D341Med (cell line): ENCODE results near the gene CLPTM1L.
"Not testable (repeated sequence)": the region's sequence is repeated elsewhere in the genome, so short reads cannot be mapped to it uniquely, and the experiment has no call there.

ENCODE experiments used
- DNase-seq: peaks from one replicate; pipeline ENCODE4 v3.0.0; 2012; ENCODE audit warnings: low spot score

The CLPTM1L gene

GRCh38 chr5:1339818-1340210, 5.1 kb downstream of the CLPTM1L start:
- not testable (repeated sequence) for DNase-seq

GRCh38 chr5:1339139-1339817, 5.6 kb downstream of the CLPTM1L start:
- DNase-seq, result not testable (repeated sequence)

- DNase-seq, result no peak
Observed at GRCh38 chr5:1338506-1339070, 6.3 kb downstream of the CLPTM1L start.

- DNase-seq, result no peak
Observed at GRCh38 chr5:1338196-1338490, 6.8 kb downstream of the CLPTM1L start.

- no peak for DNase-seq
Observed at GRCh38 chr5:1337489-1338195, 7.3 kb downstream of the CLPTM1L start.

GRCh38 chr5:1336749-1337488, 8.0 kb downstream of the CLPTM1L start:
- no peak for DNase-seq

GRCh38 chr5:1336106-1336561, 8.8 kb downstream of the CLPTM1L start:
- no peak for DNase-seq

GRCh38 chr5:1335540-1336095, 9.3 kb downstream of the CLPTM1L start:
- no peak for DNase-seq

- DNase-seq, result no peak
Observed at GRCh38 chr5:1334831-1335539, 9.9 kb downstream of the CLPTM1L start.

GRCh38 chr5:1333986-1334385, 10.9 kb downstream of the CLPTM1L start:
- DNase-seq, result no peak

GRCh38 chr5:1333286-1333685, 11.6 kb downstream of the CLPTM1L start:
- not testable (repeated sequence) for DNase-seq

GRCh38 chr5:1332461-1333001, 12.4 kb downstream of the CLPTM1L start:
- DNase-seq, result no peak

- no peak for DNase-seq
Observed at GRCh38 chr5:1331861-1332405, 13.0 kb downstream of the CLPTM1L start.

GRCh38 chr5:1330847-1331831, 13.8 kb downstream of the CLPTM1L start:
- no peak for DNase-seq

- no peak for DNase-seq
Observed at GRCh38 chr5:1330146-1330846, 14.6 kb downstream of the CLPTM1L start.

GRCh38 chr5:1329111-1329579, 15.8 kb downstream of the CLPTM1L start:
- DNase-seq, result no peak

- DNase-seq, result not testable (repeated sequence)
Observed at GRCh38 chr5:1328237-1329110, 16.4 kb downstream of the CLPTM1L start.
